Activated T-cell treated with anti-CD3 and anti-CD28 coated beads, Interleukin-2, amount 50 U/mL, for 24 hours (primary cell): Measurements from ENCODE around the gene CAMK2D.

Source experiments
- DNase-seq: peaks from one replicate; pipeline ENCODE4 v3.0.0-alpha.2; 2020
- H3K27ac Mint-ChIP-seq: 2 replicates; pipeline ENCODE4 v1.8.0; 2020; ENCODE audit warnings: mild to moderate bottlenecking, mixed read lengths
- H3K27me3 Mint-ChIP-seq: 2 replicates; pipeline ENCODE4 v1.8.0; 2020; ENCODE audit warnings: mixed read lengths
- H3K36me3 Mint-ChIP-seq: 2 replicates; pipeline ENCODE4 v1.8.0; 2020; ENCODE audit warnings: low read depth, mixed read lengths
- H3K4me1 Mint-ChIP-seq: 2 replicates; pipeline ENCODE4 v1.8.0; 2020; ENCODE audit warnings: low read depth, mixed read lengths
- H3K4me3 Mint-ChIP-seq: 2 replicates; pipeline ENCODE4 v1.8.0; 2020; ENCODE audit warnings: mild to moderate bottlenecking, moderate library complexity, mixed read lengths
- H3K9me3 Mint-ChIP-seq: 2 replicates; pipeline ENCODE4 v1.8.0; 2020; ENCODE audit warnings: mixed read lengths

The CAMK2D gene

GRCh38 chr4:113566015-113566795 lies 195.3 kb downstream of the CAMK2D start:
- Mint-ChIP-seq H3K4me3 (no peak overlapping the region), H3K27me3 (no peaks in the 10 kb centered on the region), H3K4me1 (peaks cover 50% of the 10 kb centered on the region), H3K36me3 (peaks cover 48% of the 10 kb centered on the region), H3K9me3 (no peaks in the 10 kb centered on the region), H3K27ac (peak overlapping the region; percentile 12)
- DNase-seq, result no peak

DNA sequence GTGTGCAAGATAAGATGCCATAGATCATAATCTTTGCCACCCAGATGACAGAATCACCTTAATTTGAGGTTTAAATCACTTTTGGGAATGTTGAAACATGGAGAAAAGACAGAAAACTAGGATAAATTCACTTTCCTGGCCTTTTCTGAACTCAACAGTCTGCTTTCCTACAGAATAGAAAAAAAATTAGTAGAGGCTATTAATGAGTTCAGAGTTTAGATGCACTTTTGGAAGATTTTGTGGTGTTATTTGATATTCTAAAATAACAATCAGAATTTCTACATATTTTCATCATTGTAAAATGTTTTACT lies 195.9 kb downstream of the CAMK2D start:
- Mint-ChIP-seq H3K4me3 (no peak overlapping the region), H3K27me3 (no peaks in the 10 kb centered on the region), H3K4me1 (peaks cover 49% of the 10 kb centered on the region), H3K9me3 (no peaks in the 10 kb centered on the region), H3K36me3 (peaks cover 50% of the 10 kb centered on the region), H3K27ac (peak overlapping the region; percentile 75)
- no peak for DNase-seq

- Mint-ChIP-seq H3K27ac (no peak overlapping the region), H3K9me3 (no peaks in the 10 kb centered on the region), H3K4me3 (no peak overlapping the region), H3K36me3 (peaks cover 59% of the 10 kb centered on the region), H3K4me1 (peaks cover 48% of the 10 kb centered on the region), H3K27me3 (no peaks in the 10 kb centered on the region)
- no peak for DNase-seq
Measured at GRCh38 chr4:113564493-113564892, 197.0 kb downstream of the CAMK2D start.

- Mint-ChIP-seq H3K27me3 (no peaks in the 10 kb centered on the region), H3K9me3 (no peaks in the 10 kb centered on the region), H3K27ac (no peak overlapping the region), H3K4me3 (no peak overlapping the region), H3K4me1 (peaks cover 46% of the 10 kb centered on the region), H3K36me3 (peaks cover 58% of the 10 kb centered on the region)
- DNase-seq, result no peak
Measured at GRCh38 chr4:113563691-113564378, 197.7 kb downstream of the CAMK2D start.

DNA sequence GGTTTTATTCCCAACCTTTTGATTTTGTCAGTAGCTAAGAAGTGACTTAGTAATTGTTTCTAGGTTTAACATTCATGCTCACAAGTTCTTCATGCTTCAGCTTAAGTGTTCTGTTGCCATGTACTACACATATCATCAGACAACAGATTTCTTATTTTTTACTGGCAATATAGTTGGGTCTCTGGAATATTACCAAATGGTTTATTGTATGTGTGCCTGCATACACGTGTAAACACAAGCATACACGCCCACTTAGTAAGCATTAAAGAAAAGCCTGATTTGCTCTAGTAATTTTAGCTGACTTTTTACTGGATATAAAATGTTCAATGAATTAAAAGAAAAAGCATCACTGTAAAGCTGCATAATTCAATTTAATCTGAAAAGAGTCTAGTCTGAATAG lies 199.8 kb downstream of the CAMK2D start:
- no peak overlapping the region for H3K4me3 Mint-ChIP-seq
- H3K9me3 Mint-ChIP-seq, result no peaks in the 10 kb centered on the region
- no peaks in the 10 kb centered on the region for H3K27me3 Mint-ChIP-seq
- H3K36me3 Mint-ChIP-seq, result peaks cover 63% of the 10 kb centered on the region
- peaks cover 37% of the 10 kb centered on the region for H3K4me1 Mint-ChIP-seq
- H3K27ac Mint-ChIP-seq, result no peak overlapping the region
- no peak for DNase-seq

DNA sequence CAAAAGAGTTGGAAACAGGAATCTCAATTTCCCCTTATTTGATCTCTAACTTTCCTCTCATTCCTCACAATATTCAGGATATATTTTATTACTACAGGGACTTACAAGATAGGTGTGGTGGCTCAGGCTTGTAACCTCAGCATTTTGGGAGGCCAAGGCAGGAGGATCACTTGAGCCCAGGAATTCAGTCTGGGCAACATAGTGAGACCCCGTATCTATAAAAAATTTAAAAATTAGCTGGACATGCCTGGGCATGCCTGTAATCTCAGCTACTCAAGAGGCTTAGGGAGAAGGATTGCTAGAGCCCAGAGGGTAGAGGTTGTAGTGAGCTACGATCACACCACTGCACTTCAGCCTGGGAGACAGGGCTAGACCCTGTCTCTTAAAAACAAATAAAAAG lies 200.4 kb downstream of the CAMK2D start:
- Mint-ChIP-seq H3K27ac (peak overlapping the region; percentile 52), H3K27me3 (no peaks in the 10 kb centered on the region), H3K4me1 (peaks cover 31% of the 10 kb centered on the region), H3K4me3 (no peak overlapping the region), H3K9me3 (no peaks in the 10 kb centered on the region), H3K36me3 (peaks cover 64% of the 10 kb centered on the region)
- DNase-seq, result no peak

- no peaks in the 10 kb centered on the region for H3K27me3 Mint-ChIP-seq
- peak overlapping the region; percentile 52 for H3K27ac Mint-ChIP-seq
- no peak for DNase-seq
- no peak overlapping the region for H3K4me3 Mint-ChIP-seq
- peaks cover 26% of the 10 kb centered on the region for H3K4me1 Mint-ChIP-seq
- H3K9me3 Mint-ChIP-seq, result no peaks in the 10 kb centered on the region
- H3K36me3 Mint-ChIP-seq, result peaks cover 69% of the 10 kb centered on the region
Measured at GRCh38 chr4:113560579-113560978, 201.0 kb downstream of the CAMK2D start.

GRCh38 chr4:113559947-113560346 lies 201.6 kb downstream of the CAMK2D start:
- Mint-ChIP-seq H3K4me1 (peaks cover 19% of the 10 kb centered on the region), H3K36me3 (peaks cover 67% of the 10 kb centered on the region), H3K27ac (no peak overlapping the region), H3K4me3 (no peak overlapping the region), H3K9me3 (no peaks in the 10 kb centered on the region), H3K27me3 (no peaks in the 10 kb centered on the region)
- DNase-seq, result no peak

DNA sequence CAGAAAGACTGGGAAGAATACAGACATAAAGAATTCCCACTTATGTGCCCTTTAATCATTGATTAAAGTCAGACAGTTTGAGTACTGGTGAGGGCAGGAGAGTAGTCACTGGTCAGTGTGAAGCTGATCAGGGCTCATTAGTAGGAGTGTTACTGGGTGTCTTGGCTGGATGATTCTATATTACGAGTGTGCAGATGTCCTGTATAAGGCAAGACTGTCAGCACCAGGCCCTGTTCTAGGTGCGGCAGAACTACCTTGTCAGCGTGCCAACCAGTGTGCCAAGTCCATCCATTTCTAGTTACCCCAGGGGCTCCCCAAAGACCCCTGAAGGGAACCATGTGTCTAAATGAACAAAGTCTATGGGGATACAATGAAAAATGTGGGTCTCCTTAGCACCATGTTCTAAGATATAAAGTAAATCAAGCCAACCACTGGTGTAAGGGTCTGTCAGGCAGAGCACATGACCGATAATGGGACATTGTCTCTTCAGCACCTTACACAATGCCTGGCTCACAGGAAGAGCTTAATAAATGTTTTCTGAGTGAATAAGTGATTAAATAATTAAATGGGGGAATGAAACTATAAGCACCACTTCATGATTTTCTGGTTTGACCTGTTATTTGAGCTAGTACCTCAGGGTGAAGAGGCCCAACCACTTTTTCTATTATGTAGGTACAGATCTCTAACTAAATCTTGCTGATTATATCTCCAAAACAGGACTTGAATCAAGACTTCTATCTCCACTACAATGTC lies 205.0 kb downstream of the CAMK2D start:
- Mint-ChIP-seq H3K27me3 (no peaks in the 10 kb centered on the region), H3K27ac (no peak overlapping the region)

DNA sequence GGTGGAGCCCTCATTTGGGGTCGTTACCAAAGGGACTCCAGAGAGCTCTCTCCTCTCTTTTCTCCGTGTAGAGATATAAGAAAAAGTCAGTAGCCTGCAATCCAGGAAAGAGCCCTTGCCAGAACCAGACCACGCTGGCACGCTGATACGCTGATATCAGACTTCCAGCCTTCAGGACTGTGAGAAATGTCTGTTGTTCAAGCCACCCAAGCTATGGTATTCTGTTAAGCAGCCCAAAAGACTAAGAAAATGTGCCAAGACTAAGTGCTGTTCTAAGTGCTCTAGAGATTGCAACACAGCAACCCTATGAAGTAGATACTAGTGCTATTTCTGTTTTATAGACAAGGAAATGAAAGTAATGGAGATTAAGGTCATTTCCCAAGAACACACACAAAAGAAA lies 205.7 kb downstream of the CAMK2D start:
- DNase-seq, result no peak
- Mint-ChIP-seq H3K27ac (no peak overlapping the region), H3K36me3 (peaks cover 59% of the 10 kb centered on the region), H3K4me3 (no peak overlapping the region), H3K4me1 (peaks cover 5% of the 10 kb centered on the region), H3K27me3 (no peaks in the 10 kb centered on the region), H3K9me3 (no peaks in the 10 kb centered on the region)

More for the DNA sequence above, 205.0 kb downstream of the CAMK2D start:
- DNase-seq, result no peak
- Mint-ChIP-seq H3K36me3 (peaks cover 56% of the 10 kb centered on the region), H3K4me3 (no peak overlapping the region), H3K4me1 (peaks cover 5% of the 10 kb centered on the region), H3K9me3 (no peaks in the 10 kb centered on the region)

DNA sequence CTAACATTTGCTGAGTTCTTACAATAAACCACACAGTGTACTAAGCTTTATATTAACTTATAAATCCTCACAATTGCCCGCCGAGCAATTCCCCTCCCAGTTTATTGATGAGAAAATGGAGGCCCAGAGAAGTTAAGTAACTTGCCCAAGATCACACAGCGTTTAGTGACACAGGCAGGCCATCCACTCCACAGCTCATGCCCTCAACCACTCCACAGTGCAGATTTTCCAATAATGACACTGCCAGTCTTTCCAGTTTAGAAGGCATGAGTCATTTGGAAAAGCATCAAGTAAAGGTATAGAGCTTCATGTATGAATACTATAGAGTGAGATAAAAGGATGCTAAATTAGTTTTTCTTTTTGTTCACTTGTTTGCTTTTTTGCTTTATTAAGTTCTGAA lies 208.5 kb downstream of the CAMK2D start:
- Mint-ChIP-seq H3K4me1 (peaks cover 15% of the 10 kb centered on the region), H3K9me3 (no peaks in the 10 kb centered on the region), H3K27me3 (no peaks in the 10 kb centered on the region), H3K27ac (peak overlapping the region; percentile 34), H3K4me3 (no peak overlapping the region), H3K36me3 (peaks cover 61% of the 10 kb centered on the region)
- DNase-seq, result no peak

- no peak for DNase-seq
Measured at GRCh38 chr4:113550510-113550909, 211.0 kb downstream of the CAMK2D start.

GRCh38 chr4:113548303-113548702 lies 213.2 kb downstream of the CAMK2D start:
- Mint-ChIP-seq H3K27ac (peak overlapping the region; percentile 61), H3K4me1 (peaks cover 34% of the 10 kb centered on the region), H3K9me3 (no peaks in the 10 kb centered on the region)

More at GRCh38 chr4:113550510-113550909, 211.0 kb downstream of the CAMK2D start:
- Mint-ChIP-seq H3K36me3 (peaks cover 62% of the 10 kb centered on the region), H3K27ac (peak overlapping the region; percentile 44), H3K27me3 (no peaks in the 10 kb centered on the region), H3K4me1 (peaks cover 31% of the 10 kb centered on the region), H3K9me3 (no peaks in the 10 kb centered on the region), H3K4me3 (no peak overlapping the region)

DNA sequence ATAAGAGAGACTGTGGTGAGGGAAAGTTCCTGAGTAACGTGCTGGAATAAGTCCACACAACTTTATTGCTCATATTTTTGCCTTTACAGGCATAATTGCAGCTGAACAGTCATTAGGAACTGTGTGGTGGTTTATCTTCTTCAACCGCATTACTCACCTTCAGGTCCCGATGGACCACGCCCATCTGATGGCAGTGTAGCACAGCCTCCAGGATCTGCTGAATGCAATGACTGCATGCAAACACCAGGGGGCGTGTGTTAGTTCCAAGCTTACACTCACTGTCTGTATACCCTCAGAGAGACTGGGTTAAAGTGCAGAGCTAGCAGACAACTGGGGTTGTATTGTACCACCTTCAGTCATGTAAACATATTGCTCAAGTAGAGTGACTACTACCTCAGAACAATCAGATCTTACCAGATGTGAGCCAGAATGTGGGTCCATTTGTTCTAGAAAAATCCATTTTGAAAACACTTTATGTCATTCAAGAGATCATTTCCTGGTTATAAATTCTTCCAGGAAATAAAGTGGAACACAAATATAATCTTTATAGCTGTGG lies 214.0 kb downstream of the CAMK2D start:
- H3K9me3 Mint-ChIP-seq, result no peaks in the 10 kb centered on the region
- DNase-seq, result peak; percentile 86
- H3K4me3 Mint-ChIP-seq, result no peak overlapping the region
- peaks cover 77% of the 10 kb centered on the region for H3K36me3 Mint-ChIP-seq
- peaks cover 37% of the 10 kb centered on the region for H3K4me1 Mint-ChIP-seq
- peak overlapping the region; percentile 61 for H3K27ac Mint-ChIP-seq
- no peaks in the 10 kb centered on the region for H3K27me3 Mint-ChIP-seq

More at GRCh38 chr4:113548303-113548702, 213.2 kb downstream of the CAMK2D start:
- H3K4me3 Mint-ChIP-seq, result no peak overlapping the region
- H3K27me3 Mint-ChIP-seq, result no peaks in the 10 kb centered on the region
- DNase-seq, result no peak
- H3K36me3 Mint-ChIP-seq, result peaks cover 73% of the 10 kb centered on the region
